GM12874 (cell line): ENCODE results near the gene FOXL3.

Source experiments
- TF ChIP-seq, protein P1 (sequence below): IDR thresholded peaks from 2 replicates; pipeline ENCODE4 v1.5.1; 2011; ENCODE audit warnings: low read depth, mild to moderate bottlenecking, control low read depth, low read length, moderate library complexity; ENCODE audit not compliant: insufficient read depth

FOXL3 gene

DNA sequence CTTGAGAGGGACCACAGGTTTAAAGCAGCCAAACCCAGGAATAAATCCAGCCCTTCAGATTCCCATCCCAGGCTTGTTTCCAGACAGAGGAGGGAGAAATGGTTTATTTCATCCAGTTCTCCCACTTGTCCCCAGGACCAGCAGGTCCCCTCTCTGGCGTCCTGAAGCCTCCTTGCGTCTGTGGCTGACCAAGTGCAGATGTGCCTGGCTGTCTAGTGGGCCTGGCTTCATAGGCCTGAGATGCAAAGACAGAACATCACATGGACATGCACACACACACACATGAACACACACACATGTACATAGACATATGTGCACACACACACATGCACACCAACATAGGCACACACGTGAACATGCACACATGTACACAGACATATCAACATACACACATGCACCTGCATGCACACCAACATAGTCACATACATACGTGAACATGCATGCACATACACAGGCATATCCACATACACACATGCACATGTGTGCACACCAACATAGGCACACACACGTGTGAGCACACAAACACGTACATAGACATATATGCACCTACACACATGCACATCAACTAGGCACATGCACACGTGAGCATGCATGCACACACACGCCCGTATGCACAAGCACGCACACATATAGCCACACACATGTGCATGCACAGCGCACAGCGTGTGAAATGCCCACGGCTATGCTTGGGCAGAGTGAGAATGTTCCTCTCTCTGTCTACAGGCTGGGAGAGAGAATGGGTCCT, 10.7 kb downstream of the FOXL3 start:
- TF ChIP-seq, protein P1, sequence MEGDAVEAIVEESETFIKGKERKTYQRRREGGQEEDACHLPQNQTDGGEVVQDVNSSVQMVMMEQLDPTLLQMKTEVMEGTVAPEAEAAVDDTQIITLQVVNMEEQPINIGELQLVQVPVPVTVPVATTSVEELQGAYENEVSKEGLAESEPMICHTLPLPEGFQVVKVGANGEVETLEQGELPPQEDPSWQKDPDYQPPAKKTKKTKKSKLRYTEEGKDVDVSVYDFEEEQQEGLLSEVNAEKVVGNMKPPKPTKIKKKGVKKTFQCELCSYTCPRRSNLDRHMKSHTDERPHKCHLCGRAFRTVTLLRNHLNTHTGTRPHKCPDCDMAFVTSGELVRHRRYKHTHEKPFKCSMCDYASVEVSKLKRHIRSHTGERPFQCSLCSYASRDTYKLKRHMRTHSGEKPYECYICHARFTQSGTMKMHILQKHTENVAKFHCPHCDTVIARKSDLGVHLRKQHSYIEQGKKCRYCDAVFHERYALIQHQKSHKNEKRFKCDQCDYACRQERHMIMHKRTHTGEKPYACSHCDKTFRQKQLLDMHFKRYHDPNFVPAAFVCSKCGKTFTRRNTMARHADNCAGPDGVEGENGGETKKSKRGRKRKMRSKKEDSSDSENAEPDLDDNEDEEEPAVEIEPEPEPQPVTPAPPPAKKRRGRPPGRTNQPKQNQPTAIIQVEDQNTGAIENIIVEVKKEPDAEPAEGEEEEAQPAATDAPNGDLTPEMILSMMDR: no peak

DNA sequence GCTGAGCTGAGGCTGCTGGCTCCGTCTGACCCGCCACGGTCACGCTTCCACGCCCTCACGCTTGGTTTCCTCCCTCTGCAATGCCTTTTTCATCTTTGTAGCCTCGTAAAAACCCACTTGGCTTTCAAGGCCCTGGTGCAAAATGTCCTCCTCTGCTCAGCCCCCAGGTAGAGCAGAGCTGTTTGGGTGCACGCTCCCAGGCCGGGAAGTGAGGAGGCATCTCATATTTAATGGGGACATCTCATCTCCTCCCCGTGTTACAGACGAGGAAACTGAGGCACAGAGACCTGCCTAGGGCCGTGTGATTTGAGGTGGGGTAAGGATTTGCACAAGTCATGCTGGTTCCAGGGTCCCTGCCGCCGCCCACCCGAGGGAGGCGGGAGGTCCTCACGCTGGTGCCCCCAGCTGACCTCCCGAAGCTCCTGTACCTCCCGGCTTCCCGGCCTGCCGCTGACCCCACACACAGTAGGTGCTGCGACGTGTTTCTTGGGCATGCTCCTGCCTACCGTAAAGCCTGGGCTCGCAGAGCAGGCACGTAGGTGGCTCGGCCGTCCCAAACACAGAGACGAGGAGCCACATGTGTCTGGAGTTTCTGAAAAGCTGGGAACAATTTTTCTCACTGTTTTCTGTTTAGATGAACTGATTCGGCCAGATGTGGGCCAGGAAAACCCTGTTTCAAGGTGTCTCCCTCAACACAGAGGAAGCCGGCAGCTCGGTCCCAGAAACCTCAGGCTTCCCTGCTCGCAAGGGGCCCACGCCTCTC, 11.5 kb downstream of the FOXL3 start:
- TF ChIP-seq, protein P1: no peak

DNA sequence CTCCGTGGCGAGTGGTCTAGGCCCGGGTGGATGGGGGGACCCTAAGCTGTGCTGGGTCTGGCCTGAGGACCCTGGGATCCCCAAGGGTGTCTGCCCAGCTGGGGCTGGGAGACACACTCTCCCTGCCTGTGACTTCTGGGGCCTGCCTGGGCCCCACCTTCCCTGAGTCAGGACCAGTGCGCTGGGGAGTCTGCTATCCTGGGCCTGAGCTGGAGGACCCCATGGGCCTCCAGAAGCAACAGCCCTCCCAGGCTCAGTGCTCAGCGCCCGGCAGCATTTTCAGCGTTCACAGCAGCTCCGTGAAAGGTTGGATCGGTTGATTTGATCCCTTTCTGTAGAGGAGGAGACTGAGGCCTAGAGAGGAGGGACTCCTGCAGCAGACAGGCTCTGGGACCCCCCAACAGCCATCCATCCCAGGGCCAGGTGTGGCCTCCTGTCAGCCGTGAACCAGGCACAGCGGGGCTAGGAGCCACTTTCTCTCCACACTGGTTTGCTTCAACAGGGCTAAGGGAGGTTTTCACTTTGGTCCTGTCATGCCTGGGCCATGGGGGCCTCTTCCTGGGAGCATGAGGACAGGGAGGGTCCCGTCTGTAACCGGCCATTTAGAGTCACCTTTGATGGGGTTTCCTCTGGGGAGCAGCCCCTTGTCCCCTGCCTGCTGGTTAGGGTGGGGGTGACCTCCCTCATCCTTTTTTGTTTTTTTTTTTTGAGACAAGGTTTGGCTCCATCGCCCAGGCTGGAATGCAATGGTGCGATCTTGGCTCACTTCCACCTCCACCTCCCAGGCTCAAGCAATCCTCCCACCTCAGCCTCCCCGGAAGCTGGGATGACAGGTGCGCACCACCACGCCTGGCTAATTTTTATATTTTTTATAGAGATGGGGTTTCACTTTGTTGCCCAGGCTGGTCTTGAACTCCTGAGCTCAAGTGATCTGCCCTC, 12.4 kb downstream of the FOXL3 start:
- TF ChIP-seq, protein P1: no peak

DNA sequence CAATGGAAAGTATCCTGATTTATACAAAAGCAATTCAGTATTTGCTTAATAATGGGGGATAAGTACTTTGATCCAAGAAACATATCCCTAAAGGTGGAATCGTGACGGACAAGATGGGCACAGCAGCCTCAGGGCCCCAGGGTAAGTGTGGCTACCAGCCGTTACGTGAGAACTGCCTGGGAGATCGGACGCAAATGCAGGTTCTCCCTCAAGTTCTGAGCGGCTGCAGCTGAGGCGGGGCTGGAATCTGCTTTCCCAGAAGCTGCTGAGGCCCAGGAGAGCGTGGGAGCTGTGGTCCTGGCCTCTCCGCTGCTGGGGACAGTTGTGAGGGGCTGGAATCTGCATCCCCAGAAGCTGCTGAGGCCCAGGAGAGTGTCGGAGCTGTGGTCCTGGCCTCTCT, 13.5 kb downstream of the FOXL3 start:
- TF ChIP-seq, protein P1: no peak

DNA sequence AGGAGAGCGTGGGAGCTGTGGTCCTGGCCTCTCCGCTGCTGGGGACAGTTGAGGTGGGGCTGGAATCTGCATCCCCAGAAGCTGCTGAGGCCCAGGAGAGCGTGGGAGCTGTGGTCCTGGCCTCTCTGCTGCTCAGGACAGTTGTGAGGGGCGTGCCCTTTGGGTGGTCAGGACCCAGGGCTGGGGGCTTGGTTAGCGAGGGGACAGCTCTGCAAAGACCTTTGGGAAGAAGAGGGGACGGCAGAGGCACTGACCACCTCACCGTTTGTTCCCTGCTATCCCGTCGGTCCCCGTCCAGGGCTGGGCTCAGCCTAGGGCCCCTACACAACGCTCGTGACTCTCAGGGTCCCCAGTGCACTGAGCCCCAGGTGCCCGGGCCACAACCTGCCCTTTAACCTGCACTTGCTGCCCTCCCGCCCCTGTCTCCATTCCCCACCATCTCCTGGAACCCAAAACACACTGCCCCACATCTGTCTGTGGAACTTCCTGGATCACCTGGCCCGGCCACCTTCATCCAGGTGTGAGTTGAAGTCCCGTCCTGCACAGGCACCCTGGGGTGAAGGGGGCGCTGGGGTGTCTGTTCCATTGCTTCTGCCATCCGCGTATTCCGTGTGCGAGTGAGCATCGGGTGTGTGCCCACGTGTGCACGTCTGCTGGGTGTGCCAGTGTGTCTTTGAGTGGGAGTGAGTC, 14.1 kb downstream of the FOXL3 start:
- TF ChIP-seq, protein P1: no peak

DNA sequence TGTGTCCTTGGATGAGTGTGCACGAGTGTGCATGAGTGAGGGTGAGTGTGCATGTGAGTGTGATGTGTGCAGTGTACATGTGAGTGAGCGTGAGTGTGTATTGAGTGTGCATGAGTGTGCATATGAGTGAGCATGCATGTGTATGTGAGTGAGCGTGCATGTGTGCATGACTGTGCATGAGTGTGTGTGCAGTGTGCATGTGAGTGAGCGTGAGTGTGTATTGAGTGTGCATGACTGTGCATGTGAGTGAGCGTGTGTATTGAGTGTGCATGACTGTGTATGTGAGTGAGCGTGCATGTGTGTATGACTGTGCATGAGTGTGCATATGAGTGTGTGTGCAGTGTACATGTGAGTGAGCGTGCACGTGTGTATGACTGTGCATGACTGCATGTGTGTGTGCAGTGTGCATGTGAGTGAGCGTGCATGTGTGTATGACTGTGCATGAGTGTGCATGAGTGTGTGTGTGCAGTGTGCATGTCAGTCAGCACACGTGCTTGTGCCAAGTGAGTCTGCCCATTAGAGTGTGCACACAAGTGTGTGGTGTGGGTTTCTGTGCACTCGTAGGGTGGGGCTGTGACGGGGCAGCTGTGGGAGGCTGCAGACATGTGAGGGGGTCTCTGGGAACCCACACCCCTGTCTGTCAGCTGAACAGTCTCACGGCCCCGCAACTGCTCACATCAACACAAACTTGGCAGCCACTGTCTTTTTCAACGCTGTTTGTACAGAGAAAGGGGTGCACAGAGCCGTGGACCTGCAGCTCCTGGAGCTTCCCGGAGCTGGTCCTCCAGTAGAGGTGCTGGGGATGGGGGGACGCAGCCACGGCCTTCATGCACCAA, 14.8 kb downstream of the FOXL3 start:
- TF ChIP-seq, protein P1: no peak
